Right lobe of liver (tissue), 4 donors: ENCODE measurements around the gene TBRG4.

Experiments used
- POLR2A ChIP-seq: fragments of 450-650 bp; IDR thresholded peaks from one replicate; pipeline ENCODE4 v1.6.1; 2017; ENCODE audit warnings: antibody characterized with exemption, mild to moderate bottlenecking
- TF ChIP-seq, protein P1 (sequence below), 4 donors: fragments of 200-600 bp in 3 of 4; fragments of 450-650 bp in 1 of 4; IDR thresholded peaks; one replicate each; pipeline versions ENCODE4 v1.5.1 to v1.8.0; 2016 to 2022; ENCODE audit warnings: antibody characterized with exemption in 4 of 4, mild to moderate bottlenecking in 2 of 4
- donor health status: DM: no; HTN: no; CAD: no.
- donor health status: DM: no; HTN: no; CAD: no.
- donor health status: DM: no; HTN: yes; CAD: no.

- no peak for TF ChIP-seq POLR2A
- TF ChIP-seq, protein P1, sequence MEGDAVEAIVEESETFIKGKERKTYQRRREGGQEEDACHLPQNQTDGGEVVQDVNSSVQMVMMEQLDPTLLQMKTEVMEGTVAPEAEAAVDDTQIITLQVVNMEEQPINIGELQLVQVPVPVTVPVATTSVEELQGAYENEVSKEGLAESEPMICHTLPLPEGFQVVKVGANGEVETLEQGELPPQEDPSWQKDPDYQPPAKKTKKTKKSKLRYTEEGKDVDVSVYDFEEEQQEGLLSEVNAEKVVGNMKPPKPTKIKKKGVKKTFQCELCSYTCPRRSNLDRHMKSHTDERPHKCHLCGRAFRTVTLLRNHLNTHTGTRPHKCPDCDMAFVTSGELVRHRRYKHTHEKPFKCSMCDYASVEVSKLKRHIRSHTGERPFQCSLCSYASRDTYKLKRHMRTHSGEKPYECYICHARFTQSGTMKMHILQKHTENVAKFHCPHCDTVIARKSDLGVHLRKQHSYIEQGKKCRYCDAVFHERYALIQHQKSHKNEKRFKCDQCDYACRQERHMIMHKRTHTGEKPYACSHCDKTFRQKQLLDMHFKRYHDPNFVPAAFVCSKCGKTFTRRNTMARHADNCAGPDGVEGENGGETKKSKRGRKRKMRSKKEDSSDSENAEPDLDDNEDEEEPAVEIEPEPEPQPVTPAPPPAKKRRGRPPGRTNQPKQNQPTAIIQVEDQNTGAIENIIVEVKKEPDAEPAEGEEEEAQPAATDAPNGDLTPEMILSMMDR (IDR thresholded peaks at IDR 0.05): peak; percentile 81 to 88 (median 82)
These were observed 24.9 kb upstream of the TBRG4 start for GRCh38 chr7:45136106-45137060.
